ENCODE measurements around the gene ZDHHC8. TPM values are rescaled to one million over a fixed set of nuclear protein-coding genes. Genes with fewer than 3 reads are reported as not detected.

ZDHHC8 gene
- total RNA-seq, 1 donor from 2014 or later: 64.9 TPM

DNA sequence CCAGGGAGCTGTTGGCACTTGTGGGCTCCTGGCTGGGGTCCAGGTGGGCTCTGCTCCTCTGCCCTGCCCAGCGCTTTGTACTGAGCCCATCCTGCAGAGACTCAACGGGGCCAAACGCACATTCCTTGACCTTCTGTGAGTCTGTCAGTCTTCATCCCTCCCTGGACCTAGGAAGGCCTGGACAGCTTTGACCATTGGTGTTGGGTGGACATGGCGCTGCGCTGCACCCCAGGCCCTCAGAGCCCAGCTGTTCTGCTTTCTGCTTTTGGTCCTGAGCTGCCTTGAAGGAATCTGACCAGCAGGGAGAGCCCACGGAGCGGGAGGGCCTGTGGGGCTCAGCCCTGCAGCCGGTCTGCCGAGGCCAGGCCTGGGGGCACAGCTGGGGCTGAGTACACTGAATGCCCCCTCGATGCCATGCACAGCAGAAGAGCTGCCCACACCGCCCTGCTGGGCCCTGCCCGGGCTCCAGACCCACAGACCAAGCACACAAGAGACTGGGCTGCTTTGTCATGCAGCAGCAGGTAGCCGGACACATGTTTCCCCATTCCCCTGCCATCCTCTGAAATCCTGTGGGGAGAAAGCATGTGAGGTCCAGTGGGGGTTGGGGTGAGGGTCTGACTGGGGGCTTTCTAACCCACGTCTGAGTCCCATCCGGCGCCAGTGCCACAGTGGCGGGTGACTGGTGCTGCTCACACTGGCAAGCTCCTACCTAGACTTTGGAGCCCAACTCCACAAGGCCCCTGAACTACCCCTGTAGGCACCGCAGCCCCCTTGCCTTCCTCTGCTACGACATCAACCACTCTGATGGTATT lies 43.4 kb downstream of the ZDHHC8 start:
- intact Hi-C loops (cut with micrococcal nuclease): no loop called here

- intact Hi-C loops (cut with micrococcal nuclease): no loop called here
These were observed 43.9 kb downstream of the ZDHHC8 start for GRCh38 chr22:20175597-20175900.

DNA sequence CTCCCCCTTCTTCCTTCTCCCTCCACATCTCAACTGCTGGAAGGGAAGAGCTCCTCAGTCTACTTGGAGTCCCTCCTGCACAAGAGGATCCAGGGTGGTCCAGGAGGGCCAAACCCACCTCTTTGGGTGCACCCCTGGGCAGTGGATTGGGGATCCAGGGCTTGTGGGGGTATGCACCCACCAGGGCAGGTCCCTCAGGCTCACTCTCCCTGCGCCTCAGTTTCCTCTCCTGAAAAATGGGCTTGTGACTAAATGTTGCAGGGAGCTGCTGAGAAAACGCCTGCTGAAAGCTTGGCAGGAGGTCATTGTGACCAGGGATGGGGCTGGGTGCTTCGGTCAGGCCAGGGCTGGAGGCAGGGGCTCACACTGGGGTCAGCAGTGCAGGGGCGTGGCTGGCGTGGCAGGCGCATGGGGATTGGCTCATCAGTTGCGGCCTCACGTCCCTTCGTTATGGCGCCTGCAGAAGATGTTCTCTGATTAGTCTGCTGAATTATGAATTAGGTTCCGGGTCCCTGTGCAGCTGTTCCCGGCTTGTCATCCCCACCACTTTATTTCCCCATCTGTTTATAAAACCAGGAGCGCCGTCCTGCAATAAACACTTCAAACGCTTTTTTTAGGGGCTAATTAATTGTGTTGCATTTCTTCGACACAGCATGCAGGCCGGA lies 44.9 kb downstream of the ZDHHC8 start:
- intact Hi-C loops (cut with micrococcal nuclease): no loop called here

DNA sequence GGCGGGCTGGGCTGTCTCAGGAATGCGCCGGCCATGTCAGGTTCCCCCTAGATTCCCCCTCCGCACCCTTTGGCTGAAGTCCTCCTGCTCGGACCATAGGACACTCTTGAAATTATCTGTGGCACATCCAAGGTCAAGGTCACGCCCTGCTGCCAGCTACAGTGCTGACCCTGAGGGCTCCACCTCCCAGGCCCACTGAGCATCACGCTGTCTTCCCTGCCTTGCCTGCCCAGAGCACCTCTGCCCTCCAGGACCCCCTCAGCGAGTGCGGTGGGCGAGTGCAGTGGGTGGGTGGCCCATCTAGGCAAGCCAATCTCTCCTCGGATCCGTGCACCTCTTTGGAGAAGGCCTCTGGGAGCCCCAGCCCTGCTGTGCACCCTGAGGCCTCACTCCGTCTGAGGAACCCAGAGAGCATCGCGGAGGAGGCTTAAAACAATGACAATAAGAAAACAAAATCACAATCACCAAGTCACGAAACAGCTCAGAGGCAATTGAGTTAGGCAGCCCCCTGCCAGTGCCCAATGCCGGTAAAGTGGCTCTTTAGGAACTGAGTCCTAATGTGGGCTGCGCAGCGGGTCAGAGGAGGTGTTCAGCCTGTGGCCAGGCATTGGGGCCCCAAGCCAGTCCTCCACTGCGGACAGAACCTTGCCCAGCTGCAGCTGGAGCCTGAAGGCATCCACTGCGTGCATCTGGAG lies 45.8 kb downstream of the ZDHHC8 start:
- intact Hi-C loops (cut with micrococcal nuclease): no loop called here

DNA sequence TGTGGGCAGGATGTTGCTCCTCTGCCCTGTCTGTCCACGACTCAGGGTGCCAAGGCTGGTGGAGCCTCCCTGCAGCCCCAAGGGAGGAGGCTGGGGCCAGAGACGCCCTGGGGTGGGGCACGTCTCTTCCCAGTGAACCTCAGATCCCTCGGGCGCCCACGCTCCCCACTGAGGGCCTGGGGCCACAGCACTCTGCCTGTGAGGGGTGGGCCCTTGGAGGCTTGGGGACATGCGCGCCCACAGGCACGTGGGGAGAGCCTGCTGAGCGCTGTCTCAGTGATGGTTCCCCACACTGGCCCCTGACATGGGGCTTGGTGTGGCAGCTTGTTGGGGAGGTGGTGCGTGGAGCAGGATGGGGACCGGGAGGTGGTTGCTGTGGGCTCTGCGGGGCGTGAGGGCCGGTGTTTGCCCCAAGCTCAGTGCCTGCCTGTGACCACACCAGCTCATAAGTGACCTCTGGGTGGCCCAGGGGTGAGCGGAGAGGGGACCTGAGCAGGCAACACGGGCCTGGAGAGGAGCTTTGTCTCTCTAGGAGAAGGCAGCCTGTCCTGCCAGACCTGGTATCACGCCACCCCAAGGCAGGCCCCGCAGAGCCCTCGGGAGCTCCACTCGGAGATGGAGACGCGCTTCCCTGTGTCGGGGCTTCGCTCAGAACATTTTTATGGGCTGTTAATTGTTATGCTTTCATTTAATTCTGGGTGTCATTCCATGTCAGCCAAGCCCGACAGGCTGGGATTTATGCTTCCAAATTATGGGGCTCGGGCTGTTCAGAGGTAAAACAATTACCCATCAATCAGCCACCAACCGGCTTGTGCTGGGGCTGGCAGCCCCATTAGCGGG lies 46.7 kb downstream of the ZDHHC8 start:
- intact Hi-C loops (cut with micrococcal nuclease): no loop called here

- intact Hi-C loops (cut with micrococcal nuclease): no loop called here
These were observed 47.3 kb downstream of the ZDHHC8 start for GRCh38 chr22:20178915-20179227.

GRCh38 chr22:20179455-20180244 lies 48.0 kb downstream of the ZDHHC8 start:
- intact Hi-C loops (cut with micrococcal nuclease): no loop called here

- intact Hi-C loops (cut with micrococcal nuclease): no loop called here
These were observed 48.6 kb downstream of the ZDHHC8 start for GRCh38 chr22:20180245-20180630.

- intact Hi-C loops (cut with micrococcal nuclease): no loop called here
These were observed 49.0 kb downstream of the ZDHHC8 start for GRCh38 chr22:20180640-20181039.

- intact Hi-C loops (cut with micrococcal nuclease): no loop called here
These were observed 49.7 kb downstream of the ZDHHC8 start for GRCh38 chr22:20181194-20181883.

GRCh38 chr22:20181884-20182236 lies 50.3 kb downstream of the ZDHHC8 start:
- intact Hi-C loops (cut with micrococcal nuclease): no loop called here

DNA sequence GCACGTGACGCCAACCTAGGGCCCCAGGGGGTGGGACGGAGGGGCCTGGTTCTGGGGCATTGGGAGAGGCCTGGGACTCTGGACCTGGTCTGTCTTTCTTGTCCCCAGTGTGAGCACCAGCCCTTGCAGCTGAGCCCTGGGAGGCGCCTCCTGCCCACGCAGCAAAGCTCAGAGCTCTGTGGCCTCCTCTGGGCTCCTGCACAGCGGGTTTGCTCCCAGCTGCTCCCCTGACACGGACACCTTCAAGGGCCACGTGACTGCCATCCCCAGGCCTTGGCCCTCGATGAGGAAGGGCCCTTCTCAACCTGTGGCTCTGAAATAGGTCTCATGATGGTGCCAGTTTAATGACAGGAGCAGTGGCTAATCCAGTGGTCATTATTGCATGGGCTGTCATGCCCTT lies 50.8 kb downstream of the ZDHHC8 start:
- intact Hi-C loops (cut with micrococcal nuclease): no loop called here

DNA sequence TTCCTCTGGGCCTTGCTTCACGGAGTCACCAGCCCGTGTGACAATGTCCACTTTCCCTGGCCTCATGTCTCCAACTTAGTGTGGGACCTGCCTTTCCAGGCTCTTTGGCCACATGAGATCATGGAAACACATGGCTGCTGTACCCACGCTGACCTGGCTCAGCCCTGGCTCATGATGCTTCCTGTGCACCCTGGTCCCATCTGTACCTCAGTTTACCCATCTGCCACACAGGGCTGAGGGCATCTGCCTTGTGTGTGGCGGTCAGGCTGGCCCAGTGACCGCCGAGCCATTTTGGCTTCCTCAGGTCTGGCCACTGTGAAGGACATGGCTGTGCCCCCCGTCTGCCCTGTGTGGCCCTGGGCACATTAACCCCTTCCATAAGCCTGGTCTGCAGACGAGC lies 51.5 kb downstream of the ZDHHC8 start:
- intact Hi-C loops (cut with micrococcal nuclease): no loop called here

- intact Hi-C loops (cut with micrococcal nuclease): no loop called here
These were observed 52.2 kb downstream of the ZDHHC8 start for GRCh38 chr22:20183823-20184222.

GRCh38 chr22:20184501-20185165 lies 53.0 kb downstream of the ZDHHC8 start:
- intact Hi-C loops (cut with micrococcal nuclease): no loop called here

DNA sequence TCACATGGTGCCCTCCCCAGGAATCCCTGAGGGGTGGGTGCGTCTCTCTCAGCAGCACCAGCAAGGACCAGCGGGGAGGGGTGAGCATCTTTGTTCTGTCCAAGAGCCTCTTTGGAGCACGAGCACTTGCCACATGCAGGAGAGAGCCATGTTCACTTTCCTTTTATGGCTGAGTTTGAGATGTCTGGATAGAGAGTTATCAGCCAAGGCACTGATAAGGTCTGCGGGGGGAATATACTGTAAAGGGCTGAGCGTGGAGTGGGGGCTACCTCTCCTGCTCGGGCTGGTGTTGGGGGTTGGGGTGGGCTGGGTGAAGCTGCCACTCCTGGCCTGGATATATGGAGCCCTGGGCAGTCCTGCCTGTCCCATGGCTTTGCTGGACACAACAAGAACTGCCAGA lies 54.1 kb downstream of the ZDHHC8 start:
- intact Hi-C loops (cut with micrococcal nuclease): no loop called here

DNA sequence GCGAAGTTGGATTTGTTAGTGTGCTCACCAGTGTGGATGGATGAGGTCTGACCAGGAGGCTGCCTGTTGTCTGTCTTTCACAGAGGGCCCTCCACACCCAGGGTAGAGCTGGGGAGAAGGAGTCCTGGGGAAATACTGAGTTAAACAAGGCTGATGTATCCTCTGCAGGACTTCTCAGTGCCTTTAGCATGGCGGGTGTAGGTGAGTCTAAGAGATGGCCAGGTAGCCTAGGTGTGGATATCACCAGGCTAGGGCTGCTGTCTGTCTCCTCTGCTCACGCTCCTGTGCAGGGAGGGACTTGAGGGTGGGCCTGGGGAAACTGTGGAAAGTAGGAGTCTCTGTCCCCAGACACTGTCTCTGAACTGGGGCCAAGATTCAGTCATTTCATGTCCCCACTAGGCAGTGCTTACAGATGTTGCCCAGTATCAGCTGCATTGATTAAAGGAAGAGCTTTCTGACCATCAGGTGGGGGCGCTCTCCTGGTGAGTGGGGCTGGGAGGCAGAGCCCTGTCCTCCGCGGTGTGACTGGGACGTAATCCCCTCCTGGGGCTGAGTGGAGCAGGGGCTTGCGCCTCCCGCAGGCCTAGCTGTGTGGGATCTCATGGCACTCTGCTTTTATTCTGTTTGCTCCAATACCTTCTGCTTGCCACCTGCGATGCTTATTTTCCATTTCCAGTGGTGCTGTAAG lies 54.7 kb downstream of the ZDHHC8 start:
- intact Hi-C loops (cut with micrococcal nuclease): no loop called here

GRCh38 chr22:20186871-20187546 lies 55.4 kb downstream of the ZDHHC8 start:
- intact Hi-C loops (cut with micrococcal nuclease): no loop called here

All from T-helper 2 cell treated with Interferon-gamma antibody and Interleukin-4, amounts not matched to agents 100 ng/mL and 5 ng/mL, for 36 hours (primary cell).